Body of pancreas (tissue), 4 donors: Measurements from ENCODE around the gene LRRFIP2.

Experiments
- CTCF ChIP-seq, 7 experiments: fragments of 450-650 bp in 4 of 7; fragments of 200-600 bp in 3 of 7; sonication (generic) in 3 of 7; IDR thresholded peaks; one replicate each; pipeline ENCODE4 v1.5.1; 2016 to 2019; ENCODE audit warnings: antibody characterized with exemption in 7 of 7
- POLR2A ChIP-seq, 3 donors: fragments of 450-650 bp; IDR thresholded peaks; one replicate each; pipeline ENCODE4 v1.6.1; 2016; ENCODE audit warnings: antibody characterized with exemption in 3 of 3, mild to moderate bottlenecking in 2 of 3

GRCh38 chr3:37039161-37039846, 135.1 kb downstream of the LRRFIP2 start:
- TF ChIP-seq CTCF (IDR thresholded peaks at IDR 0.05) (no peak), POLR2A (IDR thresholded peaks at IDR 0.05) (no peak)
